Spleen (tissue), 11 donors: ENCODE results near the gene ZNF335. TPM values are rescaled to one million over a fixed set of nuclear protein-coding genes. Genes with fewer than 3 reads are reported as not detected.
A peak's percentile ranks its signal among the peaks of the same experiment; 100 is the strongest.

Experiments
- DNase-seq: peaks from one replicate; pipeline ENCODE4 v3.0.0-alpha.2; 2020
- H3K27ac ChIP-seq, 8 donors: fragments of 200-600 bp; sonication (generic) in 7 of 8; 1 replicate in 4 of 8; 2 replicates in 4 of 8; pipeline versions ENCODE4 v1.5.0 to v1.8.0; 2016 to 2021; ENCODE audit warnings: inconsistent platforms in 4 of 8, mild to moderate bottlenecking in 4 of 8, moderate library complexity in 1 of 8
- H3K27me3 ChIP-seq, 7 donors: fragments of 200-600 bp; sonication (generic) in 6 of 7; replicated peaks in 1 of 7; 1 replicate in 4 of 7; 2 replicates in 3 of 7; pipeline versions ENCODE4 v1.5.0 to v1.8.0; 2016 to 2021; ENCODE audit warnings: inconsistent platforms in 3 of 7, mild to moderate bottlenecking in 1 of 7
- H3K36me3 ChIP-seq, 6 donors: fragments of 200-600 bp; sonication (generic) in 5 of 6; 1 replicate in 4 of 6; 2 replicates in 2 of 6; pipeline versions ENCODE4 v1.5.0 to v1.8.0; 2016 to 2021; ENCODE audit warnings: inconsistent platforms in 2 of 6
- H3K4me1 ChIP-seq, 6 donors: fragments of 200-600 bp; sonication (generic) in 5 of 6; 1 replicate in 3 of 6; 2 replicates in 3 of 6; pipeline versions ENCODE4 v1.5.0 to v1.8.0; 2016 to 2021; ENCODE audit warnings: inconsistent platforms in 3 of 6
- H3K4me3 ChIP-seq, 8 donors: fragments of 200-600 bp; sonication (generic) in 7 of 8; 1 replicate in 4 of 8; 2 replicates in 4 of 8; pipeline versions ENCODE4 v1.5.0 to v1.8.0; 2016 to 2021; ENCODE audit warnings: inconsistent platforms in 4 of 8, mild to moderate bottlenecking in 4 of 8, moderate library complexity in 2 of 8
- H3K9me3 ChIP-seq, 8 donors: fragments of 200-600 bp; sonication (generic) in 7 of 8; 1 replicate in 4 of 8; 2 replicates in 4 of 8; pipeline versions ENCODE4 v1.5.0 to v1.8.0; 2016 to 2021; ENCODE audit warnings: inconsistent platforms in 4 of 8
- CTCF ChIP-seq, 11 experiments: fragments of 200-600 bp in 7 of 11; fragments of 450-650 bp in 4 of 11; sonication (generic) in 4 of 11; IDR thresholded peaks in 8 of 11; conservative IDR thresholded peaks in 3 of 11; 1 replicate in 7 of 11; 2 replicates in 4 of 11; pipeline versions ENCODE4 v1.4.0 to v1.8.0; 2016 to 2021; ENCODE audit warnings: antibody characterized with exemption in 11 of 11, inconsistent platforms in 4 of 11, mild to moderate bottlenecking in 1 of 11
- POLR2A ChIP-seq, 3 donors: fragments of 450-650 bp; IDR thresholded peaks; one replicate each; pipeline ENCODE4 v1.5.1; 2017; ENCODE audit warnings: antibody characterized with exemption in 3 of 3, mild to moderate bottlenecking in 1 of 3
- POLR2AphosphoS5 ChIP-seq, 3 donors: sonication (generic); formaldehyde crosslinking; IDR thresholded peaks; one replicate each; pipeline ENCODE4 v1.5.1; 2017; ENCODE audit warnings: antibody characterized with exemption in 3 of 3
- WGBS, 5 donors: extraction: QIAGEN DNeasy Blood & Tissue Kit in 3 of 5; methylation state at CpG; one replicate each; pipeline versions ENCODE4 v1.1.5 to v1.1.7; 2013 to 2018; 5-methylcytosine and 5-hydroxymethylcytosine counted together
- intact Hi-C: fragments of 100-400 bp; cut with DNase I; formaldehyde crosslinking; loops from one replicate; pipeline ENCODE4 v1.15.0; 2023; ENCODE audit warnings: low total_unique reads
- polyA plus RNA-seq, 3 donors: library from polyadenylated mRNA; stranded (reverse); fragments of 200-250 nt; gene quantifications; one replicate each; pipeline ENCODE4 v1.2.1, GENCODE V29; 2013
- total RNA-seq, 7 donors: library from RNA; depleted of rRNA in 3 of 7; stranded (reverse); fragments of >200 nt in 3 of 7; fragmentation: NEBNext Ultra II Directional in 4 of 7; extraction: Animal tissue kit (Norgen Biotek cat#: 25700) in 4 of 7; gene quantifications; one replicate each; pipeline versions ENCODE4 v1.1.0 to v1.2.1, GENCODE V29; 2016 to 2021
- donor health status: healthy with polysubstance abuse.
- donor health status: DM: no; HTN: no; CAD: no; lungs with moderate emphysema.
- donor health status: DM: no; HTN: no; CAD: no.
- donor health status: Bipolar disorder and iron deficiency.
- donor health status: healthy.
- donor health status: DM: no; HTN: no; CAD: no.
- donor health status: DM: yes; HTN: yes; CAD: no.

Gene ZNF335
- total and polyA plus RNA-seq, 10 donors = 8.2 to 46.3 (median 32.5) TPM

- H3K4me1 ChIP-seq = peaks cover 0 to 71% (median 34%) of the 10 kb centered on the region in 6 donors
- no peak overlapping the region for H3K4me3 ChIP-seq
- H3K9me3 ChIP-seq = no peaks in the 10 kb centered on the region
- peak overlapping the region in 6 of 8 donors; percentile 55 to 80 (median 62) for H3K27ac ChIP-seq
- 51 to 76% (median 71%) methylated on average over 5 of the region's 5 CpGs for WGBS, 5 donors
- no peak for TF ChIP-seq CTCF (IDR thresholded peaks at IDR 0.05 in 8 of 11, conservative IDR thresholded peaks at IDR 0.05 in 3 of 11)
- TF ChIP-seq POLR2A (IDR thresholded peaks at IDR 0.05) = no peak
- TF ChIP-seq POLR2AphosphoS5 (IDR thresholded peaks at IDR 0.05) = no peak
- H3K27me3 ChIP-seq = peaks cover 0 to 20% (median 0%) of the 10 kb centered on the region in 7 donors
- H3K36me3 ChIP-seq = no peaks in the 10 kb centered on the region
- intact Hi-C loops = no loop called here
- no peak for DNase-seq
These were observed 54.2 kb downstream of the ZNF335 start for GRCh38 chr20:45917790-45918141.

GRCh38 chr20:45913116-45913515 is 58.9 kb downstream of the ZNF335 start:
- intact Hi-C loops = no loop called here
- TF ChIP-seq POLR2A (IDR thresholded peaks at IDR 0.05) = no peak
- no peak for TF ChIP-seq CTCF (IDR thresholded peaks at IDR 0.05 in 8 of 11, conservative IDR thresholded peaks at IDR 0.05 in 3 of 11)
- TF ChIP-seq POLR2AphosphoS5 (IDR thresholded peaks at IDR 0.05) = no peak
- Histone ChIP-seq H3K9me3 (no peaks in the 10 kb centered on the region), H3K27me3 (peaks cover 0 to 36% (median 5%) of the 10 kb centered on the region in 7 donors), H3K27ac (peak overlapping the region in 1 of 8 donors; percentile 27), H3K36me3 (no peaks in the 10 kb centered on the region), H3K4me1 (peaks cover 14 to 65% (median 40%) of the 10 kb centered on the region in 6 donors), H3K4me3 (no peak overlapping the region)
- WGBS, 5 donors = 35 to 63% (median 49%) methylated on average over 5 of the region's 5 CpGs
- no peak for DNase-seq

GRCh38 chr20:45912344-45912682 is 59.7 kb downstream of the ZNF335 start:
- intact Hi-C loops = no loop called here
- TF ChIP-seq POLR2A (IDR thresholded peaks at IDR 0.05) = no peak
- no peak for TF ChIP-seq CTCF (IDR thresholded peaks at IDR 0.05 in 8 of 11, conservative IDR thresholded peaks at IDR 0.05 in 3 of 11)
- TF ChIP-seq POLR2AphosphoS5 (IDR thresholded peaks at IDR 0.05) = no peak
- H3K36me3 ChIP-seq = no peaks in the 10 kb centered on the region
- no peak for DNase-seq
- no peaks in the 10 kb centered on the region for H3K9me3 ChIP-seq
- H3K4me3 ChIP-seq = peak overlapping the region in 6 of 8 donors; percentile 35 to 78 (median 46)
- peaks cover 14 to 59% (median 34%) of the 10 kb centered on the region in 6 donors for H3K4me1 ChIP-seq
- H3K27ac ChIP-seq = peak overlapping the region in 6 of 8 donors; percentile 56 to 86 (median 80)
- 25 to 37% (median 32%) methylated on average over 4 of the region's 4 CpGs for WGBS, 5 donors
- peaks cover 0 to 36% (median 5%) of the 10 kb centered on the region in 7 donors for H3K27me3 ChIP-seq

GRCh38 chr20:45911486-45912343 is 60.3 kb downstream of the ZNF335 start, which contains the start of gene PLTP:
Gene PLTP, minus strand, starts transcription at chr20:45912155. Its CDS starts 703 bp downstream, at chr20:45911452.
- Histone ChIP-seq H3K4me3 (peak within 1 kb of the TSS; percentile 31 to 78 (median 46)), H3K27ac (peak within 1 kb of the TSS in 7 of 8 donors; percentile 51 to 86 (median 79)), H3K27me3 (peaks cover 0 to 36% (median 5%) of the 10 kb centered on the region in 7 donors), H3K36me3 (no peaks in the 10 kb centered on the region), H3K4me1 (peaks cover 14 to 59% (median 34%) of the 10 kb centered on the region in 6 donors), H3K9me3 (no peaks in the 10 kb centered on the region)
- 1 to 3% (median 2%) methylated on average over 16 to 58 of the region's 58 CpGs for WGBS, 5 donors
- intact Hi-C loops = no loop called here
- peak; percentile 65 to 82 (median 78) for TF ChIP-seq POLR2AphosphoS5 (IDR thresholded peaks at IDR 0.05)
- TF ChIP-seq POLR2A (IDR thresholded peaks at IDR 0.05) = no peak
- DNase-seq = peak; percentile 87
